ENCODE results near the gene DIP2B. TPM values are rescaled to one million over a fixed set of nuclear protein-coding genes. Genes with fewer than 3 reads are reported as not detected.

The DIP2B gene
- total RNA-seq, 2 experiments from 2014 or later: 29.5 to 30.0 TPM

- Histone ChIP-seq H3K4me1 (ENCODE audit: insufficient read depth, low read length) (peaks cover 42% of the 10 kb centered on the region), H3K36me3 (ENCODE audit: insufficient read depth, low read length) (no peaks in the 10 kb centered on the region), H3K9me3 (ENCODE audit: control insufficient read depth in 1 of 2, insufficient read depth in 1 of 2, low read length in 2 of 2) (no peaks in the 10 kb centered on the region), H3K27me3 (ENCODE audit: control insufficient read depth in 1 of 2, insufficient read depth in 2 of 2, low read length in 2 of 2) (no peaks in the 10 kb centered on the region), H3K27ac (ENCODE audit: low read depth in 1 of 2, low read length in 2 of 2) (no peak overlapping the region), H3K4me3 (ENCODE audit: low read length) (peak overlapping the region; percentile 88)
- ChIA-PET CTCF (interaction anchor here (1.2 to 5.5 kb wide), 4 partner anchors 11 to 165 kb away, joined by 3 to 57 read pairs (median 4); no protein-coding TSS in a partner anchor), POLR2A (interaction anchor here (0.7 to 5.5 kb wide), 6 partner anchors 8 to 131 kb away, joined by 3 to 75 read pairs (median 4); no protein-coding TSS in a partner anchor)
- Mint-ChIP-seq H3K4me1 (ENCODE audit: low read depth) (peaks cover 56% of the 10 kb centered on the region), H3K36me3 (ENCODE audit: low read depth) (peaks cover 12% of the 10 kb centered on the region), H3K9me3 (no peaks in the 10 kb centered on the region), H3K4me3 (peak overlapping the region; percentile 99), H3K27me3 (no peaks in the 10 kb centered on the region), H3K27ac (peak overlapping the region; percentile 85)
- ATAC-seq (ENCODE audit: poor library complexity) (no peak), DNase-seq (no peak)
- TF ChIP-seq CTCF (IDR thresholded peaks at IDR 0.05): no peak
- intact Hi-C loops (cut with DNase I, micrococcal nuclease): loop anchor here in 1 of 2 experiments (5.0 kb wide), 1 partner anchor 40 kb away; no protein-coding TSS in a partner anchor
These were observed 2.1 kb downstream of the DIP2B start for GRCh38 chr12:50506753-50507473.

GRCh38 chr12:50507474-50507838, 2.7 kb downstream of the DIP2B start:
- TF ChIP-seq CTCF (IDR thresholded peaks at IDR 0.05): no peak
- Histone ChIP-seq H3K4me1 (ENCODE audit: insufficient read depth, low read length) (peaks cover 45% of the 10 kb centered on the region), H3K27ac (ENCODE audit: low read depth in 1 of 2, low read length in 2 of 2) (no peak overlapping the region), H3K36me3 (ENCODE audit: insufficient read depth, low read length) (no peaks in the 10 kb centered on the region), H3K9me3 (ENCODE audit: control insufficient read depth in 1 of 2, insufficient read depth in 1 of 2, low read length in 2 of 2) (no peaks in the 10 kb centered on the region), H3K4me3 (ENCODE audit: low read length) (peak overlapping the region; percentile 13), H3K27me3 (ENCODE audit: control insufficient read depth in 1 of 2, insufficient read depth in 2 of 2, low read length in 2 of 2) (no peaks in the 10 kb centered on the region)
- POLR2A ChIA-PET: interaction anchor here (0.9 to 5.5 kb wide), 7 partner anchors 7 to 257 kb away, joined by 3 to 75 read pairs (median 6); partner anchors contain the start of gene ATF1
- H3K9me3 Mint-ChIP-seq: no peaks in the 10 kb centered on the region
- CTCF ChIA-PET: interaction anchor here (1.2 to 5.5 kb wide), 5 partner anchors 10 to 164 kb away, joined by 3 to 57 read pairs (median 4); no protein-coding TSS in a partner anchor
- intact Hi-C loops (cut with DNase I, micrococcal nuclease): loop anchor here in 1 of 2 experiments (5.0 kb wide), 1 partner anchor 40 kb away; no protein-coding TSS in a partner anchor
- DNase-seq (no peak), ATAC-seq (ENCODE audit: poor library complexity) (no peak)
- H3K36me3 Mint-ChIP-seq (ENCODE audit: low read depth): peaks cover 12% of the 10 kb centered on the region
- peaks cover 56% of the 10 kb centered on the region for H3K4me1 Mint-ChIP-seq (ENCODE audit: low read depth)
- H3K27me3 Mint-ChIP-seq: no peaks in the 10 kb centered on the region
- peak overlapping the region; percentile 99 for H3K4me3 Mint-ChIP-seq
- H3K27ac Mint-ChIP-seq: peak overlapping the region; percentile 85

DNA sequence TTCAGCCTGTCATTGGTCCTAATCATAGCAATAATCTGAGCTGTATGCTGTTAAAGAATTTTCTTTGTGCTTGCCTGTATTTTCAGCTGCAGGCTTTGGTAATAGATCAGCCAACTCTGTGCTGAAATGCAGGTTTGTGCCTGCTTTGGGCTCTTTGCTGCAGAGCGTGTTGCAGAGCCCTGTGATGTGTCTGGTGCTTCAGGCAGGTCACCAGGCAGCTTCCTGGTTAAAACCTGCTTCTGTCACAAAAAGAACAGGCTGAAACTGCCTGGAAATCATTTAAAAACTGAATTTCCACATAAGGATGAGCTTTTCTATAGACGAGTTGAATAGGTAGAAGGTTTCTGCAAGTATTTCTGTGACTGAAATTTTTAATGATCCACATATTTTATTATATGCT, 3.1 kb downstream of the DIP2B start:
- H3K9me3 ChIP-seq (ENCODE audit: control insufficient read depth in 1 of 2, insufficient read depth in 1 of 2, low read length in 2 of 2): no peaks in the 10 kb centered on the region
- no peaks in the 10 kb centered on the region for H3K9me3 Mint-ChIP-seq
- peak overlapping the region; percentile 13 for H3K4me3 ChIP-seq (ENCODE audit: low read length)
- peaks cover 45% of the 10 kb centered on the region for H3K4me1 ChIP-seq (ENCODE audit: insufficient read depth, low read length)
- H3K36me3 ChIP-seq (ENCODE audit: insufficient read depth, low read length): no peaks in the 10 kb centered on the region
- peaks cover 12% of the 10 kb centered on the region for H3K36me3 Mint-ChIP-seq (ENCODE audit: low read depth)
- ATAC-seq (ENCODE audit: poor library complexity): peak; percentile 28
- no peak for TF ChIP-seq CTCF (IDR thresholded peaks at IDR 0.05)
- CTCF ChIA-PET: interaction anchor here (1.1 to 3.0 kb wide), 5 partner anchors 10 to 164 kb away, joined by 3 to 11 read pairs (median 4); no protein-coding TSS in a partner anchor
- no peaks in the 10 kb centered on the region for H3K27me3 ChIP-seq (ENCODE audit: control insufficient read depth in 1 of 2, insufficient read depth in 2 of 2, low read length in 2 of 2)
- peak overlapping the region; percentile 85 for H3K27ac Mint-ChIP-seq
- peaks cover 58% of the 10 kb centered on the region for H3K4me1 Mint-ChIP-seq (ENCODE audit: low read depth)
- H3K27ac ChIP-seq (ENCODE audit: low read depth in 1 of 2, low read length in 2 of 2): no peak overlapping the region
- POLR2A ChIA-PET: interaction anchor here (0.9 to 5.5 kb wide), 7 partner anchors 12 to 396 kb away, joined by 3 to 75 read pairs (median 5); partner anchors contain the start of genes ATF1 and COX14
- intact Hi-C loops (cut with DNase I, micrococcal nuclease): loop anchor here in 1 of 2 experiments (1.0 to 5.0 kb wide), 2 partner anchors 9 to 39 kb away; no protein-coding TSS in a partner anchor
- H3K27me3 Mint-ChIP-seq: no peaks in the 10 kb centered on the region
- DNase-seq: peak in 11 of 14 experiments; percentile 5 to 60 (median 29)
- peak overlapping the region; percentile 88 for H3K4me3 Mint-ChIP-seq

Measured in CD4-positive, alpha-beta T cell (primary cell).